Activated CD4-positive, alpha-beta memory T cell treated with anti-CD3 and anti-CD28 coated beads, Interleukin-2, amount 10 ng/mL, durations not matched to agents 7 days and 5 days (primary cell): ENCODE data around the gene KSR2. TPM values are rescaled to one million over a fixed set of nuclear protein-coding genes. Genes with fewer than 3 reads are reported as not detected.
"Not testable (repeated sequence)": the region's sequence is repeated elsewhere in the genome, so short reads cannot be mapped to it uniquely, and the experiment has no call there.

Experiments
- CTCF ChIA-PET: fragments of 350-600 bp; sonication (Branson Sonifier 250); formaldehyde crosslinking; loops from one replicate; lab custom pipeline; 2021; ENCODE audit warnings: antibody characterized with exemption, inconsistent platforms; lab: Charles Lee
- POLR2A ChIA-PET: fragments of 350-600 bp; sonication (Branson Sonifier 250); formaldehyde crosslinking; loops from one replicate; lab custom pipeline; 2021; ENCODE audit warnings: antibody characterized with exemption; lab: Charles Lee
- DNase-seq: peaks from one replicate; pipeline ENCODE4 v3.0.0-alpha.2; 2020
- H3K27ac Mint-ChIP-seq: one replicate; pipeline ENCODE4 v1.8.0; 2021; ENCODE audit warnings: mild to moderate bottlenecking, mixed read lengths
- H3K27me3 Mint-ChIP-seq: one replicate; pipeline ENCODE4 v1.8.0; 2021; ENCODE audit warnings: mixed read lengths
- H3K36me3 Mint-ChIP-seq: one replicate; pipeline ENCODE4 v1.8.0; 2021; ENCODE audit warnings: low read depth, mixed read lengths
- H3K4me1 Mint-ChIP-seq: one replicate; pipeline ENCODE4 v1.8.0; 2021; ENCODE audit warnings: mixed read lengths
- H3K4me3 Mint-ChIP-seq: one replicate; pipeline ENCODE4 v1.8.0; 2021; ENCODE audit warnings: mild to moderate bottlenecking, mixed read lengths
- H3K9me3 Mint-ChIP-seq: one replicate; pipeline ENCODE4 v1.8.0; 2021; ENCODE audit warnings: mixed read lengths
- total RNA-seq, 2 experiments: library from RNA; stranded (reverse); gene quantifications; one replicate each; pipeline ENCODE4 v1.2.3, GENCODE V29; 2021

The KSR2 gene
- total RNA-seq, 2 experiments from 2014 or later, result not detected

DNA sequence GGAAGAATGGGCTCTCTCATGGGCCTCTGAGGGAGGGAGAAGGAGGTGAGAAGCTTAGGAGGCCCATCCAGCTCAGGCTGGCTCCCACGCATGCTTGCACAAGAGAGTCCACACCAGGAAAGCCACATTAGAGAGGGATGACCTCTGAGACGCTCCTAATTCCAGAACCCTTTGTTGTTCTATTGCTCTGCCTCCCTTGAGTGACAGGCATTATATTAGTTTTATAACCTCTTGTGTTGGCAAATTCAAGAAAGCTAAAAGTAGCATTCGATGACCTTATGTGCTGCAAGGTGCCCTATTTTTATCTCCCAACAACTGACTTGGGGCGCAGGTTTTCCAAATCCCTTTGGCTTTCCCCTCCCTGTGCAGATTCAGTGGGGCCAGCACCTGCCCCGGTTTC is 190.1 kb downstream of the KSR2 start:
- Mint-ChIP-seq H3K27ac (no peak overlapping the region), H3K4me1 (peaks cover 6% of the 10 kb centered on the region), H3K27me3 (no peaks in the 10 kb centered on the region), H3K36me3 (no peaks in the 10 kb centered on the region), H3K4me3 (no peak overlapping the region), H3K9me3 (no peaks in the 10 kb centered on the region)
- no peak for DNase-seq
- ChIA-PET POLR2A (no interaction called here), CTCF (no interaction called here)

DNA sequence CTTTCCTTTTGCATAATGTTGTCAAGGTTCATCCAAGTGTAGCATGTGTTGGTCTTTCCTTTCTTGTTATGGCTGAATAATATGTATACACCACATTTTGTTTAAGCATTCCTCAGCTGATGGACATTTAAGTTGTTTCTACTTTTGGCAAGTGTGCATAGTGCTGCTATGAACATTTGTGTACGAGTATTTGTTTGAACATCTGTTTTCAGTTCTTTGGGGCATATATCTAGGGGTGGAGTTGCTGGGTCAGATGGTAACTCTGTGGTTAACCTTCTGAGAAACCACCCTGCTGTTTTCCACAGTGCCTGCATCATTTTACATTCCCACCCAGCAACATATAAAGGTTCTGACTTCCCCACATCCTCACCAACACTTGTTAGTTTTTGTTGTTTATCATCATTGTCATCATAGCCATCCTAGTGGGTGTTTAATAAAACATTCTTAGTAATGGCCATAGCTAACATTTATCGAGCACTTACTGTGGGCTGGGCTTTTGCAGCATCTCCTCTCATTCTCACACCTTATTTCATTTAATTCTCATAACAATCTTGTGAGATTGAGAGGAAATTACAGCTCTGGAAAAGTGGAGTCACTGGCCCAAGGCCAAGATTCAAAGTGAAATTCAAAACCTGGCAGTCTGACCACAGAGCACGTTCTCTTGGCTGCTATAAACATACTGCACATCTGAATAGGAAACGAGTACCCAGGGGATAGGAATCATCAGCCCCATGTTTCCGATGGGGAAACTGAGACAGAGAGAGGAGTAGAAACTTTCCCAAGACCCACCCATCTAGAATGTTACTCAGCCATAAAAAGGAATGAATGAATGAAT is 193.6 kb downstream of the KSR2 start:
- no peak for DNase-seq
- Mint-ChIP-seq H3K4me1 (peaks cover 6% of the 10 kb centered on the region), H3K27me3 (no peaks in the 10 kb centered on the region), H3K4me3 (no peak overlapping the region), H3K27ac (no peak overlapping the region), H3K36me3 (no peaks in the 10 kb centered on the region), H3K9me3 (no peaks in the 10 kb centered on the region)
- ChIA-PET CTCF (interaction anchor here (1.6 kb wide), 1 partner anchor 62 kb away, joined by 5 read pairs; no protein-coding TSS in a partner anchor), POLR2A (no interaction called here)

DNA sequence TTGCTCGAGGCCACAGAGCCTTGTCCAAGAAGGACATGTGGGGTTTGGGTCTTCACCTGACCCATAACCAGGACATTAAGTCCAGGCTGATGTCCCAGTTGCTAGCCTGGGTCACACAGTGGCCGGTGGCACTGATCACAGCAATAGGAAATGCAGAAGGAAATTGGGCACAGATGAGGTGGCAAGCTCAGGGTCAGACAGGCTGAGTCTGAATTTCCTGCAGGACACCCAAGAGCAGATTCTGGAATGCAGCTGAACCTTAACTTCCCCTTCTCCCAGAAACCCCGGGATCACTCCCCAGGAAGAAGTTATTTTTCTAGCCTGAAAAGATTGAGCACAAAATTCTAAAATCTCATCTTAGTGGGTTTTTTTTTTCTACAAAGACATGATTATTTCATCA is 199.9 kb downstream of the KSR2 start:
- Mint-ChIP-seq H3K36me3 (no peaks in the 10 kb centered on the region), H3K4me3 (no peak overlapping the region), H3K27me3 (no peaks in the 10 kb centered on the region), H3K9me3 (peaks cover 9% of the 10 kb centered on the region), H3K27ac (no peak overlapping the region), H3K4me1 (no peaks in the 10 kb centered on the region)
- DNase-seq, result no peak
- ChIA-PET POLR2A (no interaction called here), CTCF (no interaction called here)

DNA sequence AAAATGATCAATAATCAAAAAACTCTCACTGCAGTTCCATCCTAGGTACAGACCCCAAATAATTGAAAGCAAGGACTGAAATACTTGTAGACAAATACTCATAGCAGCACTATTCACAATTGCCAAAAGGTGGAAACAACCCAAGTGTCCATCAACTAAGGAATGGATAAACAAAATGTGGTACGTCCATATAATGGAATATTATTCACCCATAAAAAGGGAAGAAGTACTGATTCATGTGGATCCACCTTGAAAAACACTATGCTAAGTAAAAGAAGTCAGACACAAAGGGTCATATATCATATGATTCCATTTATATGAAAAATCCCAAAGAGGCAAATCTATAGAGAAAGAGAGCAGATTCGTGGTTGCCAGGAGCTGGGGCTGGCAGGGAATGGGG is 202.8 kb downstream of the KSR2 start:
- Mint-ChIP-seq H3K9me3 (peaks cover 14% of the 10 kb centered on the region), H3K4me1 (no peaks in the 10 kb centered on the region), H3K4me3 (no peak overlapping the region), H3K36me3 (no peaks in the 10 kb centered on the region), H3K27ac (no peak overlapping the region), H3K27me3 (no peaks in the 10 kb centered on the region)
- no peak for DNase-seq
- CTCF ChIA-PET, result no interaction called here
- POLR2A ChIA-PET, result no interaction called here

DNA sequence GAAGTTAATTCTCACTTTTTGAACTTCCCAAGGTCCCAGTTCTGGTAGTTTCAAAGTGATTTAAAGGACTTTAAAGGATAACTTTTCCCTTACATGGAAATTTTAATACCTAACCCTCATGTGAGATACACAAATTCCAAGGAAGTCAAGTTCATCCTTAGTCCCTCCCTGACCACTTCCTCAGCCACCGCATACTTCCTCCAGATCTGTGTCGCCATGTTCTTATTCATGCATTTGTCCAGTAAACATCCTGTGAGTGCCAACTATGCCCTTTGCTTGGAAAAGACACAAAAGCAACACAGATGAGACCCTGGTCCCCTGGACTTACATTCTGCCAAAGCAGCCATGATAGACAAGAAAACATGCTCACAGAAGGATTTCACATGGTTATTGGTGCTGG is 206.6 kb downstream of the KSR2 start:
- H3K9me3 Mint-ChIP-seq, result peaks cover 14% of the 10 kb centered on the region
- H3K4me1 Mint-ChIP-seq, result no peaks in the 10 kb centered on the region
- CTCF ChIA-PET, result no interaction called here
- no peaks in the 10 kb centered on the region for H3K36me3 Mint-ChIP-seq
- no peaks in the 10 kb centered on the region for H3K27me3 Mint-ChIP-seq
- no peak overlapping the region for H3K4me3 Mint-ChIP-seq
- POLR2A ChIA-PET, result no interaction called here
- no peak overlapping the region for H3K27ac Mint-ChIP-seq
- DNase-seq, result no peak

DNA sequence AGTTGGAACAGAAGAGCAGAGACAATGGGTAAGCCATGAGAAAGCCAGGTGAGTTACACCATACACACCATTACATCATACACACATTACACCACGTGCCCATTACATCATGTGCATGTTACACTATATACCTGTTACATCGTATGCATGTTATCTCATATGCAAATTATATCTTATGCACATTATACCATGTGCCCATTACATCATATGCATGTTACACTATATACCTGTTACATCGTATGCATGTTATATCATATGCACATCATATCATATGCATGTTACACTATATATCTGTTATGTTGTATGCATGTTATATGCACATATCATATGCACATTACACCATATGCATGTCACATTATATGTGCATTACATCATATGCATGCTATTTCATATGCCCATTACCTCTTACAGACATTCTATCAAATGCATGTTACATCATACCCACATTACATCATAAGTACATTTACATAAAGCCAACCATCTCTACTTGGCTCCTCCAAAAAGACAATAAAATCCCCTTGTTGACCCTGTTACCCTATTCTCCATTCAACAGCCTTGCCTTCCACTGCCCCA is 207.2 kb downstream of the KSR2 start:
- Mint-ChIP-seq H3K9me3 (peaks cover 14% of the 10 kb centered on the region), H3K4me1 (no peaks in the 10 kb centered on the region), H3K27me3 (no peaks in the 10 kb centered on the region), H3K27ac (no peak overlapping the region), H3K36me3 (no peaks in the 10 kb centered on the region), H3K4me3 (no peak overlapping the region)
- no peak for DNase-seq
- POLR2A ChIA-PET, result no interaction called here
- CTCF ChIA-PET, result no interaction called here

DNA sequence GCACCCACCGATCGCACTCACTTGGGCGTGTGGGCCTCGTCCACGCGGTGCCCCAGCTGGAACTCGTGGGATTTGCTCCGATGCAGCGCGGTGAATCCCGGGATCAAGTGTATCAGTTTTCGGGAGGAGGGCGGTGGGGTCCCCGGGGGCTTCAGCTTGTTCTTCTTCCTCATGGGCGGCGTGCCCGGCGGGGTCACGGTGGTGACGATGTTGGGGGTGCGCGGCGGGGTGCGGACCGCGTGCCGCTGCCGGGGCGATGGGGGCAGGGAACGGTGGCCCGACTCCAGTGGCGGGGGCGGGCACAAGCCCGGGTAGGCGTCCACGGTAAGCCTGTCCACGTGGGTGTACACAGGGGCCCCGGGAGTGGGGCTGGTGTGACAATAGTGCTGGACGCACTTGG is 207.8 kb downstream of the KSR2 start:
- peaks cover 7% of the 10 kb centered on the region for H3K9me3 Mint-ChIP-seq
- DNase-seq, result no peak
- no peak overlapping the region for H3K4me3 Mint-ChIP-seq
- ChIA-PET POLR2A (no interaction called here), CTCF (no interaction called here)
- no peak overlapping the region for H3K27ac Mint-ChIP-seq
- H3K36me3 Mint-ChIP-seq, result no peaks in the 10 kb centered on the region
- H3K27me3 Mint-ChIP-seq, result no peaks in the 10 kb centered on the region
- H3K4me1 Mint-ChIP-seq, result no peaks in the 10 kb centered on the region

DNA sequence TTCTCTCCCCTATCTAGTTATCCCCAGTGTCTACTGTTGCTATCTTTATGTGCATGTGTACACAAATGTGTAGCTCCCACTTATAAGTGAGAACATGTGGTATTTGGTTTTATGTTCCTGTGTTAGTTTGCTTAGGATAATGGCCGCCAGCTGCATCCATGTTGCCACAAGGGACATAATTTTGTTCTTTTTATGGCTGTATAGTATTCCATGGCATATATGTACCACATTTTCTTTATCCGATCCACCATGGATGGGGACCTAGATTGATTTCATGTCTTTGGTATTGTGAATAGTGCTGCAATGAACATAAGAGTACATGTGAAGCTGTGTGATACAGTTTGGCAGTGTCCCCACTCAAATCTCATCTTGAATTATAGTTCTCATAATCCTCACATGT is 218.1 kb downstream of the KSR2 start:
- no peaks in the 10 kb centered on the region for H3K36me3 Mint-ChIP-seq
- ChIA-PET CTCF (no interaction called here), POLR2A (no interaction called here)
- no peaks in the 10 kb centered on the region for H3K27me3 Mint-ChIP-seq
- no peak overlapping the region for H3K27ac Mint-ChIP-seq
- H3K4me1 Mint-ChIP-seq, result no peaks in the 10 kb centered on the region
- no peak overlapping the region for H3K4me3 Mint-ChIP-seq
- H3K9me3 Mint-ChIP-seq, result peaks cover 5% of the 10 kb centered on the region
- DNase-seq, result no peak

DNA sequence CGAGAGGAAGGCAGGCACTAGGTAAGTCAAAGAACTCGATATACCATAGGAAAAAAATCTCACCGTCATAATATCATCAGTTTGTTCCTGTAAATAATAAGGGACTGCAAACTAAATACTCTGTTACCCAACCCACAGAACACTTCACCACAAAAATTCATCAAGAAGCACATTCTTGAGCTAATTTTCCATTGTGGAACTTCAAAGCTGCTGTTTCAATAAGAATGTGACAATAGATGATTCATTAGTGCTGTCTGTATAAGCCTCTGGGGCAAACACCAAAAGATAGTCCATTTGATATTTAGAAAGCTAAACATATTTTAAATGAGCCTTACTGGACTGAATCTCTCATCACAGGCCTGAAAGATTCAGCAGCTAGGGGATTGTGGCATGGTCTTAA is 219.4 kb downstream of the KSR2 start:
- POLR2A ChIA-PET, result no interaction called here
- CTCF ChIA-PET, result no interaction called here
- DNase-seq, result no peak
- Mint-ChIP-seq H3K4me3 (no peak overlapping the region), H3K36me3 (no peaks in the 10 kb centered on the region), H3K4me1 (no peaks in the 10 kb centered on the region), H3K27me3 (no peaks in the 10 kb centered on the region), H3K9me3 (peaks cover 5% of the 10 kb centered on the region), H3K27ac (no peak overlapping the region)

DNA sequence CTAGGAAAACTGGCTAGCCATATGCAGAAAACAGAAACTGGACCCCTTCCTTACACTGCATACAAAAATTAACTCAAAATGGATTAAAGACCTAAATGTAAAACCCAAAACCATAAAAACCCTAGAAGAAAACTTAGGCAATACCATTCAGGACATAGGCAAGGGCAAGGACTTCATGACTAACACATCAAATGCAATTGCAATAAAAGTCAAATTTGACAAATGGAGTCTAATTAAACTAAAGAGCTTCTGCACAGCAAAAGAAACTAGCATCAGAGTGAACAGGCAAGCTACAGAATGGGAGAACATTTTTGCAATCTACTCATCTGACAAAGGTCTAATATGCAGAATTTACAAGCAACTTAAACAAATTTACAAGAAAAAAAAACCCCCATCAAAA is 222.4 kb downstream of the KSR2 start:
- H3K27ac Mint-ChIP-seq, H3K4me3 Mint-ChIP-seq, DNase-seq, POLR2A ChIA-PET, H3K27me3 Mint-ChIP-seq, H3K4me1 Mint-ChIP-seq, H3K36me3 Mint-ChIP-seq, CTCF ChIA-PET, H3K9me3 Mint-ChIP-seq: not testable (repeated sequence)

DNA sequence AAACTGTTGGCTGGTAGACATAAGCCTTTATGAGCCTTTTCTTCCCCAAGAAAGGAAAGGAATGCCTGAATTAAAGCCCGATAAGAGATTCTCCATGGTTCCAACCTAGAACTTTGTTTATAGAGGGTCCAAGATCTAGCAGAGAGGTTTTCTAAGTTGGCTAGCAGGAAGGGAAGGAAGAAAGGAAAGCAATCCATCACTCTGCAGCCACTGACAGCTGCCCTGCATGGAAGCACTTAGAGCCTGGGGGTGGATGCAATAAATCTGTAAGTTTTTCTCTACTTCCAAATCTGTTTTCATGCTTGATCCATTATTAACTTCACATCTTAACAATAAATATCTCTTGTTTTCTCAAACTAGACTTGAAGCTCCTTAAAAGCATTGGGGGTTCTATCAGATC is 224.4 kb downstream of the KSR2 start:
- Mint-ChIP-seq H3K27me3 (no peaks in the 10 kb centered on the region), H3K9me3 (peaks cover 5% of the 10 kb centered on the region), H3K27ac (no peak overlapping the region), H3K36me3 (no peaks in the 10 kb centered on the region), H3K4me1 (no peaks in the 10 kb centered on the region), H3K4me3 (no peak overlapping the region)
- ChIA-PET POLR2A (no interaction called here), CTCF (no interaction called here)
- DNase-seq, result no peak

DNA sequence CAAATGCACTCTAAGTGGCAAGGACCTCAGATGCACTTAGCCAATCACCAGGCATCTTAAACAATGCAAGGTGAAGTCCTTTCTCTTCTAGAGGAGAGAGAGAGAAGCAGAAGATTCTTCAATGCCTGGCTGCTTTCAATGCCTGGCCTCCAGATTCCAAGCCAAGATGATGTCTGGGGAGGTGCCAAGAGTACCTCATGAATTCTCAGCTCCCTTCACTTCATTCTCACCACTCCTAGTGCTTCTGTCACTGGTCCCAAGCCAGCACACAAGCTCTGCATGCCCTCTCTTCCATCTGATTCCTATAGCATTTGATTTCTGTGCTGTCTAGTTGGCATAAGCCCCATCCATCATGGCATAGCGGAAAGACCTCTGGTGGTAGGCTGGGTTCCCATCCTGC is 225.0 kb downstream of the KSR2 start:
- CTCF ChIA-PET, result no interaction called here
- Mint-ChIP-seq H3K27ac (no peak overlapping the region), H3K4me1 (no peaks in the 10 kb centered on the region), H3K4me3 (no peak overlapping the region), H3K9me3 (peaks cover 5% of the 10 kb centered on the region), H3K27me3 (no peaks in the 10 kb centered on the region), H3K36me3 (no peaks in the 10 kb centered on the region)
- POLR2A ChIA-PET, result no interaction called here
- no peak for DNase-seq

DNA sequence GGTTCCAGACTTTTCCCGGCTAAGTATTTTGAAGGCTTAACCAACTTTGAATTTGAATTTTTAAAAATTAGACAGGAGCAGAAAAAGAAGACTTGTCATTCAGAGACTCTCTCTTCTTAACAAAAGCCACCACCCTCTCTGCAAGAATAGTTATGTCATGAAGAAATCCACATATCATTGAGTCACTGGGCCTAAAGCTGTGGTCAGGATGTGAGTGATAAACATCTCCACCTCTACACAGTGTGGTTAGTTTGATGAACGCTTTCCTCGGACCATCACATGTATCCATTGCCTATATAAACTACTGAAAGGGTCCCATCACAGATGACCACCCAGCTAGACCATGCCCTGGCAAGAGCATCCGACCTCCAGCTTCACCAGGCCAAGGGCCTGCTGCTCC is 226.1 kb downstream of the KSR2 start:
- H3K4me1 Mint-ChIP-seq, result no peaks in the 10 kb centered on the region
- no peak overlapping the region for H3K4me3 Mint-ChIP-seq
- no peak for DNase-seq
- ChIA-PET POLR2A (no interaction called here), CTCF (no interaction called here)
- no peaks in the 10 kb centered on the region for H3K36me3 Mint-ChIP-seq
- H3K9me3 Mint-ChIP-seq, result peaks cover 5% of the 10 kb centered on the region
- H3K27me3 Mint-ChIP-seq, result no peaks in the 10 kb centered on the region
- no peak overlapping the region for H3K27ac Mint-ChIP-seq

DNA sequence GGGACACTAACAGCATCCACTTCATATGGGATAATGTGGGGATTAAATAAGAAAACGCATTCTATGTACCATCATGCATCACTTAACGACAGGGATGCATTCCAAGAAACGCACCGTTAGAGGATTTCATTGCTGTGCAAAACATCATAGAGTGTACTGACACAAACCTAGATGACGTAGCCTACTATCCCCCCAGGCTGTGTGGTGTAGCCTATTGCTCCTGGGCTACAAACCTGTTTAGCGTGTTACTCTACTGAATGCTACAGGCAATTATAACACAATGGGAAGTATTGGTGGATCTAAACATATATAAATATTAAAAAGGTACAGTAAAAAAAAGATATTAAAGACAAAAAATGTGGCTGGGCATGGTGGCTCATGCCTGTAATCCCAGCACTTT is 230.6 kb downstream of the KSR2 start:
- H3K9me3 Mint-ChIP-seq, result peaks cover 2% of the 10 kb centered on the region
- no peak for DNase-seq
- CTCF ChIA-PET, result no interaction called here

More for the DNA sequence above, 230.6 kb downstream of the KSR2 start:
- Mint-ChIP-seq H3K27ac (no peak overlapping the region), H3K4me1 (no peaks in the 10 kb centered on the region), H3K4me3 (no peak overlapping the region), H3K36me3 (no peaks in the 10 kb centered on the region), H3K27me3 (no peaks in the 10 kb centered on the region)
- POLR2A ChIA-PET, result no interaction called here
